H9 (cell line): ENCODE results near the gene FARP1. TPM values are rescaled to one million over a fixed set of nuclear protein-coding genes. Genes with fewer than 3 reads are reported as not detected.

Experiments used
- DNase-seq: peaks from one replicate; pipeline ENCODE4 v3.0.0-alpha.2; 2017
- H2AFZ ChIP-seq: one replicate; pipeline ENCODE4 v1.6.1; 2013; ENCODE audit warnings: mild to moderate bottlenecking, low read length, control low read depth, moderate library complexity
- H2AK5ac ChIP-seq: 2 replicates; pipeline ENCODE4 v1.6.1; 2013; ENCODE audit warnings: low read length, control low read depth, mixed read lengths; ENCODE audit not compliant: insufficient read length
- H2BK120ac ChIP-seq: one replicate; pipeline ENCODE4 v1.6.1; 2013; ENCODE audit warnings: low read depth, mild to moderate bottlenecking, low read length, control low read depth, inconsistent platforms; ENCODE audit not compliant: poor library complexity, severe bottlenecking
- H2BK12ac ChIP-seq: 2 replicates; pipeline ENCODE4 v1.6.1; 2013; ENCODE audit warnings: low read length, control low read depth, mixed read lengths, low read depth; ENCODE audit not compliant: insufficient read length
- H2BK15ac ChIP-seq: 2 replicates; pipeline ENCODE4 v1.6.1; 2013; ENCODE audit warnings: low read depth, low read length, control low read depth
- H2BK20ac ChIP-seq: one replicate; pipeline ENCODE4 v1.6.1; 2013; ENCODE audit warnings: low read depth, mild to moderate bottlenecking, low read length, control low read depth, inconsistent platforms; ENCODE audit not compliant: poor library complexity, severe bottlenecking
- H2BK5ac ChIP-seq: 2 replicates; pipeline ENCODE4 v1.6.1; 2013; ENCODE audit warnings: low read length, control low read depth, mixed read lengths; ENCODE audit not compliant: insufficient read length
- H3K14ac ChIP-seq: 2 replicates; pipeline ENCODE4 v1.6.1; 2013; ENCODE audit warnings: low read length, control low read depth; ENCODE audit not compliant: insufficient read depth
- H3K18ac ChIP-seq: 2 replicates; pipeline ENCODE4 v1.6.1; 2013; ENCODE audit warnings: low read depth, mild to moderate bottlenecking, mixed read lengths, low read length, control low read depth; ENCODE audit not compliant: insufficient read length
- H3K23ac ChIP-seq: 2 replicates; pipeline ENCODE4 v1.6.1; 2013; ENCODE audit warnings: low read length, control low read depth, mixed read lengths, low read depth; ENCODE audit not compliant: insufficient read length
- H3K23me2 ChIP-seq: 2 replicates; pipeline ENCODE4 v1.6.1; 2013; ENCODE audit warnings: low read depth, mild to moderate bottlenecking, mixed read lengths, low read length, control low read depth; ENCODE audit not compliant: insufficient read length, poor library complexity, severe bottlenecking
- H3K27ac ChIP-seq: 2 replicates; pipeline ENCODE4 v1.5.1; 2013; ENCODE audit warnings: low read length, control low read depth, mixed read lengths, low read depth; ENCODE audit not compliant: insufficient read length
- H3K27me3 ChIP-seq: 2 replicates; pipeline ENCODE4 v1.6.1; 2013; ENCODE audit warnings: low read length, control low read depth, inconsistent platforms; ENCODE audit not compliant: insufficient read depth
- H3K4ac ChIP-seq: 2 replicates; pipeline ENCODE4 v1.6.1; 2013; ENCODE audit warnings: low read depth, mild to moderate bottlenecking, control low read depth, inconsistent platforms, low read length, moderate library complexity
- H3K4me1 ChIP-seq: 2 replicates; pipeline ENCODE4 v1.6.1; 2013; ENCODE audit warnings: low read length, control low read depth, inconsistent platforms; ENCODE audit not compliant: insufficient read depth
- H3K4me2 ChIP-seq: 2 replicates; pipeline ENCODE4 v1.6.1; 2013; ENCODE audit warnings: low read length, control low read depth, mixed read lengths; ENCODE audit not compliant: insufficient read length, insufficient read depth
- H3K56ac ChIP-seq: 2 replicates; pipeline ENCODE4 v1.6.1; 2013; ENCODE audit warnings: low read depth, mild to moderate bottlenecking, mixed read lengths, low read length, control low read depth; ENCODE audit not compliant: insufficient read length
- H3K79me1 ChIP-seq: 2 replicates; pipeline ENCODE4 v1.6.1; 2013; ENCODE audit warnings: low read depth, mild to moderate bottlenecking, moderate library complexity, low read length, control low read depth, inconsistent platforms; ENCODE audit not compliant: insufficient read depth, poor library complexity, severe bottlenecking
- H3K79me2 ChIP-seq: 2 replicates; pipeline ENCODE4 v1.6.1; 2013; ENCODE audit warnings: low read length, control low read depth, inconsistent platforms; ENCODE audit not compliant: insufficient read depth
- H3K9ac ChIP-seq: 2 replicates; pipeline ENCODE4 v1.6.1; 2013; ENCODE audit warnings: low read length, control low read depth, mixed read lengths; ENCODE audit not compliant: insufficient read length; ENCODE audit errors: extremely low read depth
- H3K9me3 ChIP-seq: one replicate; pipeline ENCODE4 v1.6.1; 2013; ENCODE audit warnings: low read depth, low read length, inconsistent platforms; ENCODE audit not compliant: control insufficient read depth
- H3T11ph ChIP-seq: one replicate; pipeline ENCODE4 v1.6.1; 2013; ENCODE audit warnings: mild to moderate bottlenecking, low read length, control low read depth, inconsistent platforms
- H4K20me1 ChIP-seq: one replicate; pipeline ENCODE4 v1.6.1; 2013; ENCODE audit not compliant: control insufficient read depth, insufficient read length, insufficient read depth
- H4K5ac ChIP-seq: 2 replicates; pipeline ENCODE4 v1.6.1; 2013; ENCODE audit warnings: low read depth, mild to moderate bottlenecking, mixed read lengths, low read length, control low read depth; ENCODE audit not compliant: insufficient read length
- H4K8ac ChIP-seq: replicated peaks from 2 replicates; pipeline ENCODE4 v1.6.1; 2013; ENCODE audit warnings: low read length, control low read depth, mixed read lengths, low read depth; ENCODE audit not compliant: insufficient read length
- H4K91ac ChIP-seq: 2 replicates; pipeline ENCODE4 v1.6.1; 2013; ENCODE audit warnings: low read depth, mild to moderate bottlenecking, moderate library complexity, mixed read lengths, low read length, control low read depth; ENCODE audit not compliant: insufficient read length
- H3K27ac Mint-ChIP-seq, 3 experiments: 2 replicates in 2 of 3; 3 replicates in 1 of 3; pipeline ENCODE4 v1.8.0; 2020 to 2021; ENCODE audit warnings: mixed read lengths in 3 of 3, mild to moderate bottlenecking in 1 of 3, moderate library complexity in 1 of 3
- H3K27me3 Mint-ChIP-seq: 2 replicates; pipeline ENCODE4 v1.8.0; 2021; ENCODE audit warnings: low read depth, mild to moderate bottlenecking, moderate library complexity, mixed read lengths
- H3K36me3 Mint-ChIP-seq, 3 experiments: 2 replicates in 2 of 3; 3 replicates in 1 of 3; pipeline ENCODE4 v1.8.0; 2020 to 2021; ENCODE audit warnings: low read depth in 3 of 3, mixed read lengths in 3 of 3; ENCODE audit not compliant: insufficient read depth in 1 of 3
- H3K4me1 Mint-ChIP-seq, 2 experiments: 2 replicates each; pipeline ENCODE4 v1.8.0; 2020; ENCODE audit warnings: mixed read lengths in 2 of 2
- H3K4me3 Mint-ChIP-seq, 2 experiments: 2 replicates in 1 of 2; 3 replicates in 1 of 2; pipeline ENCODE4 v1.8.0; 2020 to 2021; ENCODE audit warnings: mild to moderate bottlenecking in 2 of 2, mixed read lengths in 2 of 2, moderate library complexity in 1 of 2
- H3K9me3 Mint-ChIP-seq, 2 experiments: 2 replicates in 1 of 2; 3 replicates in 1 of 2; pipeline ENCODE4 v1.8.0; 2020; ENCODE audit warnings: mild to moderate bottlenecking in 2 of 2, mixed read lengths in 2 of 2, moderate library complexity in 1 of 2
- CTCF ChIP-seq: fragments of 200-600 bp; sonication (generic); conservative IDR thresholded peaks from 3 replicates; pipeline ENCODE4 v1.8.0; 2021; ENCODE audit warnings: antibody characterized with exemption, mild to moderate bottlenecking
- WGBS: extraction: QIAGEN DNeasy Blood & Tissue Kit; methylation state at CpG from one replicate; pipeline ENCODE4 v1.1.7; 2013; ENCODE audit warnings: missing lambda C conversion rate, low lambda C conversion rate, mixed read lengths; ENCODE audit not compliant: insufficient read length; ENCODE audit errors: extremely low coverage; 5-methylcytosine and 5-hydroxymethylcytosine counted together
- total RNA-seq: library from RNA; stranded (reverse); gene quantifications from 2 replicates; pipeline ENCODE4 v1.2.1, GENCODE V29; 2021

Gene FARP1
- total RNA-seq, 1 experiment from 2014 or later: 95.9 TPM

GRCh38 chr13:98251708-98252107 is 108.8 kb downstream of the FARP1 start:
- Histone ChIP-seq H4K20me1 (no peaks in the 10 kb centered on the region), H3K14ac (no peak overlapping the region), H3K79me2 (peaks cover 2% of the 10 kb centered on the region; the same call in 1 of the 2 replicates), H2BK120ac (no peak overlapping the region), H3K4ac (no peak overlapping the region), H2AFZ (no peak overlapping the region), H3K56ac (no peak overlapping the region), H3K23me2 (no peaks in the 10 kb centered on the region), H3K79me1 (peaks cover 2% of the 10 kb centered on the region), H2BK20ac (no peak overlapping the region), H3K4me1 (no peaks in the 10 kb centered on the region; the same call in 1 of the 2 replicates), H2BK15ac (no peak overlapping the region), H3K27me3 (no peaks in the 10 kb centered on the region), H3T11ph (no peak overlapping the region), H2AK5ac (no peak overlapping the region), H3K23ac (no peak overlapping the region), H4K5ac (no peak overlapping the region), H3K4me2 (no peak overlapping the region), H2BK5ac (no peak overlapping the region), H3K27ac (no peak overlapping the region), H3K9me3 (no peaks in the 10 kb centered on the region), H3K18ac (no peak overlapping the region), H3K9ac (no peak overlapping the region), H4K8ac (no peak overlapping the region), H4K91ac (no peak overlapping the region), H2BK12ac (no peak overlapping the region)
- no peaks in the 10 kb centered on the region for H3K9me3 Mint-ChIP-seq
- no peak for DNase-seq
- H3K27me3 Mint-ChIP-seq: no peaks in the 10 kb centered on the region
- H3K4me3 Mint-ChIP-seq: no peak overlapping the region
- no peak for TF ChIP-seq CTCF
- WGBS: no CpG with 5 or more reads among the region's 7 CpGs
- H3K36me3 Mint-ChIP-seq: peaks cover 0 to 7% (median 0%) of the 10 kb centered on the region in 3 experiments; a peak in 3 of 7 replicates
- no peak overlapping the region for H3K27ac Mint-ChIP-seq
- peaks cover 22 to 27% of the 10 kb centered on the region in 2 experiments for H3K4me1 Mint-ChIP-seq
